Limb (tissue), 2 donors: ENCODE data around the gene MKLN1.
A peak's percentile ranks its signal among the peaks of the same experiment; 100 is the strongest.
"Not testable (repeated sequence)": the region's sequence is repeated elsewhere in the genome, so short reads cannot be mapped to it uniquely, and the experiment has no call there.

Source experiments
- DNase-seq, 2 donors: peaks; one replicate each; pipeline ENCODE4 v3.0.0-alpha.2; 2016; ENCODE audit errors: extremely low spot score in 2 of 2

The MKLN1 gene

GRCh38 chr7:131312838-131313237 is 14.8 kb upstream of the MKLN1 start:
- no peak for DNase-seq

GRCh38 chr7:131320603-131321002 is 7.1 kb upstream of the MKLN1 start:
- no peak for DNase-seq

- no peak for DNase-seq
Measured at GRCh38 chr7:131321656-131322055, 6.0 kb upstream of the MKLN1 start.

- DNase-seq = no peak
Measured at GRCh38 chr7:131322061-131322460, 5.6 kb upstream of the MKLN1 start.

- DNase-seq = no peak
Measured at GRCh38 chr7:131322861-131323260, 4.8 kb upstream of the MKLN1 start.

GRCh38 chr7:131325179-131325840 is 2.4 kb upstream of the MKLN1 start:
- no peak for DNase-seq

- DNase-seq = no peak
Measured at GRCh38 chr7:131326576-131326975, 1.1 kb upstream of the MKLN1 start.

- no peak for DNase-seq
Measured at GRCh38 chr7:131327049-131327625, 539 bp upstream of the MKLN1 start.

- peak in 1 of 2 donors; percentile 20 for DNase-seq
Measured at GRCh38 chr7:131328377-131329175, 900 bp downstream of the MKLN1 start.

GRCh38 chr7:131329176-131329570 is 1.5 kb downstream of the MKLN1 start:
- no peak for DNase-seq

GRCh38 chr7:131330299-131330698 is 2.6 kb downstream of the MKLN1 start:
- DNase-seq = no peak

GRCh38 chr7:131331806-131332205 is 4.1 kb downstream of the MKLN1 start:
- no peak for DNase-seq

GRCh38 chr7:131332729-131333128 is 5.1 kb downstream of the MKLN1 start:
- not testable (repeated sequence) for DNase-seq

- DNase-seq = no peak
Measured at GRCh38 chr7:131335639-131336381, 8.1 kb downstream of the MKLN1 start.

GRCh38 chr7:131336956-131337355 is 9.3 kb downstream of the MKLN1 start:
- no peak for DNase-seq

GRCh38 chr7:131338173-131338572 is 10.5 kb downstream of the MKLN1 start:
- DNase-seq = no peak

GRCh38 chr7:131338691-131339390 is 11.2 kb downstream of the MKLN1 start:
- no peak for DNase-seq

GRCh38 chr7:131341690-131342089 is 14.0 kb downstream of the MKLN1 start:
- no peak for DNase-seq

- no peak for DNase-seq
Measured at GRCh38 chr7:131342864-131343442, 15.3 kb downstream of the MKLN1 start.

- DNase-seq = no peak
Measured at GRCh38 chr7:131346885-131347592, 19.4 kb downstream of the MKLN1 start.
